Neural progenitor cell (in vitro differentiated cells): ENCODE results near the gene RALGDS.
"Not testable (repeated sequence)": the region's sequence is repeated elsewhere in the genome, so short reads cannot be mapped to it uniquely, and the experiment has no call there.

Experiments used
- EZH2 ChIP-seq: fragments of 200-600 bp; sonication (generic); IDR thresholded peaks from 2 replicates; pipeline ENCODE4 v1.6.1; 2017; ENCODE audit warnings: antibody characterized with exemption, mild to moderate bottlenecking, moderate library complexity
- TF ChIP-seq, protein P1 (sequence below): fragments of 200-600 bp; sonication (generic); IDR thresholded peaks from 2 replicates; pipeline ENCODE4 v1.5.1; 2017; ENCODE audit warnings: antibody characterized with exemption, mild to moderate bottlenecking

- TF ChIP-seq, protein P1, sequence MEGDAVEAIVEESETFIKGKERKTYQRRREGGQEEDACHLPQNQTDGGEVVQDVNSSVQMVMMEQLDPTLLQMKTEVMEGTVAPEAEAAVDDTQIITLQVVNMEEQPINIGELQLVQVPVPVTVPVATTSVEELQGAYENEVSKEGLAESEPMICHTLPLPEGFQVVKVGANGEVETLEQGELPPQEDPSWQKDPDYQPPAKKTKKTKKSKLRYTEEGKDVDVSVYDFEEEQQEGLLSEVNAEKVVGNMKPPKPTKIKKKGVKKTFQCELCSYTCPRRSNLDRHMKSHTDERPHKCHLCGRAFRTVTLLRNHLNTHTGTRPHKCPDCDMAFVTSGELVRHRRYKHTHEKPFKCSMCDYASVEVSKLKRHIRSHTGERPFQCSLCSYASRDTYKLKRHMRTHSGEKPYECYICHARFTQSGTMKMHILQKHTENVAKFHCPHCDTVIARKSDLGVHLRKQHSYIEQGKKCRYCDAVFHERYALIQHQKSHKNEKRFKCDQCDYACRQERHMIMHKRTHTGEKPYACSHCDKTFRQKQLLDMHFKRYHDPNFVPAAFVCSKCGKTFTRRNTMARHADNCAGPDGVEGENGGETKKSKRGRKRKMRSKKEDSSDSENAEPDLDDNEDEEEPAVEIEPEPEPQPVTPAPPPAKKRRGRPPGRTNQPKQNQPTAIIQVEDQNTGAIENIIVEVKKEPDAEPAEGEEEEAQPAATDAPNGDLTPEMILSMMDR = not testable (repeated sequence)
- TF ChIP-seq EZH2 = not testable (repeated sequence)
These were observed 52.6 kb downstream of the RALGDS start for GRCh38 chr9:133068431-133068830.
